ENCODE measurements around the gene AARS2.

AARS2 gene

GRCh38 chr6:44291841-44292240 lies 21.3 kb downstream of the AARS2 start:
- Histone ChIP-seq H3K36me3 (replicated peaks) (no peaks in the 10 kb centered on the region), H3K27ac (no peak overlapping the region), H3K27me3 (replicated peaks) (peaks cover 13% of the 10 kb centered on the region), H3K4me3 (ENCODE audit: low read depth, low read length) (no peak overlapping the region)
- no peak for TF ChIP-seq CTCF (IDR thresholded peaks at IDR 0.05; ENCODE audit: low read depth, low read length, missing control alignments)
- DNase-seq = no peak
- in situ Hi-C loops (cut with HindIII; ENCODE audit: low pct_ligation_motif_present, low sequenced_read_pairs) = no loop called here

GRCh38 chr6:44289726-44290260 lies 23.4 kb downstream of the AARS2 start:
- in situ Hi-C loops (cut with HindIII; ENCODE audit: low pct_ligation_motif_present, low sequenced_read_pairs) = no loop called here
- TF ChIP-seq CTCF (IDR thresholded peaks at IDR 0.05; ENCODE audit: low read depth, low read length, missing control alignments) = no peak
- H3K27me3 ChIP-seq (replicated peaks) = peaks cover 5% of the 10 kb centered on the region
- no peak overlapping the region for H3K4me3 ChIP-seq (ENCODE audit: low read depth, low read length)
- DNase-seq = no peak
- no peak overlapping the region for H3K27ac ChIP-seq
- H3K36me3 ChIP-seq (replicated peaks) = no peaks in the 10 kb centered on the region

- in situ Hi-C loops (cut with HindIII; ENCODE audit: low pct_ligation_motif_present, low sequenced_read_pairs) = no loop called here
These were observed 26.4 kb downstream of the AARS2 start for GRCh38 chr6:44286747-44287146.

GRCh38 chr6:44286285-44286565 lies 26.9 kb downstream of the AARS2 start:
- DNase-seq = no peak
- no peak for TF ChIP-seq CTCF (IDR thresholded peaks at IDR 0.05; ENCODE audit: low read depth, low read length, missing control alignments)
- Histone ChIP-seq H3K4me3 (ENCODE audit: low read depth, low read length) (no peak overlapping the region), H3K36me3 (replicated peaks) (no peaks in the 10 kb centered on the region), H3K27ac (no peak overlapping the region), H3K27me3 (replicated peaks) (peaks cover 4% of the 10 kb centered on the region)
- in situ Hi-C loops (cut with HindIII; ENCODE audit: low pct_ligation_motif_present, low sequenced_read_pairs) = no loop called here

More at GRCh38 chr6:44286747-44287146, 26.4 kb downstream of the AARS2 start:
- no peak for DNase-seq
- Histone ChIP-seq H3K4me3 (ENCODE audit: low read depth, low read length) (no peak overlapping the region), H3K27ac (no peak overlapping the region), H3K36me3 (replicated peaks) (no peaks in the 10 kb centered on the region), H3K27me3 (replicated peaks) (peaks cover 7% of the 10 kb centered on the region)
- TF ChIP-seq CTCF (IDR thresholded peaks at IDR 0.05; ENCODE audit: low read depth, low read length, missing control alignments) = no peak

- no peak for TF ChIP-seq CTCF (IDR thresholded peaks at IDR 0.05; ENCODE audit: low read depth, low read length, missing control alignments)
- peak; percentile 25 for DNase-seq
- Histone ChIP-seq H3K27ac (no peak overlapping the region), H3K4me3 (ENCODE audit: low read depth, low read length) (no peak overlapping the region), H3K36me3 (replicated peaks) (no peaks in the 10 kb centered on the region), H3K27me3 (replicated peaks) (peaks cover 4% of the 10 kb centered on the region)
- in situ Hi-C loops (cut with HindIII; ENCODE audit: low pct_ligation_motif_present, low sequenced_read_pairs) = no loop called here
These were observed 27.4 kb downstream of the AARS2 start for GRCh38 chr6:44285552-44286284.

- in situ Hi-C loops (cut with HindIII; ENCODE audit: low pct_ligation_motif_present, low sequenced_read_pairs) = no loop called here
- Histone ChIP-seq H3K4me3 (ENCODE audit: low read depth, low read length) (no peak overlapping the region), H3K36me3 (replicated peaks) (no peaks in the 10 kb centered on the region), H3K27me3 (replicated peaks) (peaks cover 4% of the 10 kb centered on the region), H3K27ac (no peak overlapping the region)
- TF ChIP-seq CTCF (IDR thresholded peaks at IDR 0.05; ENCODE audit: low read depth, low read length, missing control alignments) = no peak
- no peak for DNase-seq
These were observed 28.3 kb downstream of the AARS2 start for GRCh38 chr6:44284867-44285266.

All from brain microvascular endothelial cell (primary cell).